Esophagus squamous epithelium (tissue), 5 donors: ENCODE data around the gene SAP25. TPM values are rescaled to one million over a fixed set of nuclear protein-coding genes. Genes with fewer than 3 reads are reported as not detected.

Experiments
- DNase-seq: peaks from one replicate; lab custom pipeline; 2025; lab: John Stamatoyannopoulos, UW
- H3K27ac ChIP-seq, 4 donors: fragments of 200-600 bp; sonication (generic); one replicate each; pipeline ENCODE4 v1.5.1; 2016 to 2019; ENCODE audit warnings: mild to moderate bottlenecking in 1 of 4
- H3K27me3 ChIP-seq, 4 donors: fragments of 200-600 bp; sonication (generic); 1 replicate in 3 of 4; 2 replicates in 1 of 4; pipeline versions ENCODE4 v1.5.1 to v1.6.0; 2017 to 2021; ENCODE audit warnings: antibody characterized with exemption in 1 of 4
- H3K36me3 ChIP-seq, 3 donors: fragments of 200-600 bp; sonication (generic); one replicate each; pipeline ENCODE4 v1.5.1; 2016 to 2019
- H3K4me1 ChIP-seq, 3 donors: fragments of 200-600 bp; sonication (generic); one replicate each; pipeline ENCODE4 v1.5.1; 2017 to 2019
- H3K4me3 ChIP-seq, 4 donors: fragments of 200-600 bp; sonication (generic); 1 replicate in 3 of 4; 2 replicates in 1 of 4; pipeline ENCODE4 v1.5.1; 2016 to 2019; ENCODE audit warnings: mild to moderate bottlenecking in 2 of 4, moderate library complexity in 1 of 4
- H3K9me3 ChIP-seq, 3 donors: fragments of 200-600 bp; sonication (generic); one replicate each; pipeline ENCODE4 v1.5.1; 2016 to 2019
- CTCF ChIP-seq, 6 experiments: fragments of 450-650 bp in 4 of 6; fragments of 200-600 bp in 2 of 6; sonication (generic) in 2 of 6; IDR thresholded peaks; one replicate each; pipeline ENCODE4 v1.5.1; 2016 to 2019; ENCODE audit warnings: antibody characterized with exemption in 6 of 6, mild to moderate bottlenecking in 4 of 6, moderate library complexity in 4 of 6
- POLR2A ChIP-seq, 4 donors: fragments of 450-650 bp; IDR thresholded peaks; one replicate each; pipeline ENCODE4 v1.6.1; 2017; ENCODE audit warnings: antibody characterized with exemption in 4 of 4, mild to moderate bottlenecking in 4 of 4, moderate library complexity in 3 of 4
- WGBS, 2 donors: methylation state at CpG; one replicate each; pipeline ENCODE4 v1.1.5; 2018; 5-methylcytosine and 5-hydroxymethylcytosine counted together
- intact Hi-C: fragments of 100-400 bp; cut with DNase I; formaldehyde crosslinking; loops from one replicate; pipeline ENCODE4 v1.15.0; 2022
- total RNA-seq, 4 donors: library from RNA; depleted of rRNA; stranded (reverse); fragments of >200 nt; gene quantifications; one replicate each; pipeline ENCODE4 v1.1.0, GENCODE V29; 2016
- donor health status: DM: yes; HTN: yes; CAD: no.

Gene SAP25
- total RNA-seq, 4 donors from 2014 or later: 0.38 to 1.8 TPM; not detected in 2

DNA sequence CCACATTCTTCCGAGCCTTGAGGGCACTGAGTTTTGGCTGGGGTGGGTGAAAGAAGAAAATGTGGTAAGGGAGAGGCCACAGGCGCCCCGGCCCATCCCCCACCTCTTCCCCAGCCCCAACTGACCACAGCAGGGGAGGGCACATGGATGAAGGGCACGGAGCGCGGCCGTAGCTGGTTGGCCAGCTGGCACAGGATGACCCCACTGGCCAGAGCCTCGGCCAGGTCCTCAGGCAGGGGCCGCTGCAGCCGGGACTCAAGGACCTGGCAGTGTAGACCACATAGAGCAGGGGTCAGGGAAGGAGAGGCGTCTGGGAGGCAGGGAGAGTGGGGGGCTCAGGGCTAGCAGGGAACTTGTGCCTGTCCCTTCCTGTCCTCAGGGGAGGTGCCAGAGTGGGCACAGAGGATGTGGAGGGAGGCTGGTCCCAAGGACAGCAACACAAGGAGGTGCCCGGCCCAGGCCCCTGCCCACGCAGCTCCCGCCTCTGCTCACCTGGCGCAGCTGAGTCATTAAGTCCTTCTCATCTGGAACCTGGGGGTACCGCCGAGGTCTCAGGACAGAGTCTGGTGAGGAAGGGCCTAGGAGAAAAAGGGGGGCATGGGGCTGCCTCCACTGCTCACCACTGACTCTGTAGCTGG is 2.2 kb upstream of the SAP25 start:
- intact Hi-C loops: no loop called here
- peaks cover 45 to 77% (median 53%) of the 10 kb centered on the region in 3 donors for H3K36me3 ChIP-seq

GRCh38 chr7:100575206-100575631 is 1.5 kb upstream of the SAP25 start:
- no peak for TF ChIP-seq POLR2A (IDR thresholded peaks at IDR 0.05)
- no peak for TF ChIP-seq CTCF (IDR thresholded peaks at IDR 0.05)
- Histone ChIP-seq H3K4me3 (no peak overlapping the region), H3K27me3 (peaks cover 0 to 12% (median 0%) of the 10 kb centered on the region in 4 donors), H3K4me1 (peaks cover 2 to 14% (median 8%) of the 10 kb centered on the region in 3 donors), H3K36me3 (peaks cover 45 to 72% (median 50%) of the 10 kb centered on the region in 3 donors), H3K9me3 (no peaks in the 10 kb centered on the region), H3K27ac (no peak overlapping the region)
- intact Hi-C loops: no loop called here
- 74 to 77% methylated on average over 8 to 10 of the region's 14 CpGs for WGBS, 2 donors
- DNase-seq: no peak

More for the DNA sequence above, 2.2 kb upstream of the SAP25 start:
- TF ChIP-seq CTCF (IDR thresholded peaks at IDR 0.05) (no peak), POLR2A (IDR thresholded peaks at IDR 0.05) (no peak)
- peaks cover 0 to 6% (median 0%) of the 10 kb centered on the region in 4 donors for H3K27me3 ChIP-seq
- no peak for DNase-seq
- H3K4me1 ChIP-seq: peaks cover 0 to 9% (median 2%) of the 10 kb centered on the region in 3 donors
- H3K27ac ChIP-seq: no peak overlapping the region
- no peaks in the 10 kb centered on the region for H3K9me3 ChIP-seq
- 89% methylated on average over 11 of the region's 17 CpGs; no CpG with 5 or more reads in 1 of the 2 donors for WGBS, 2 donors
- H3K4me3 ChIP-seq: no peak overlapping the region

- Histone ChIP-seq H3K4me3 (no peak overlapping the region), H3K27me3 (peaks cover 0 to 17% (median 0%) of the 10 kb centered on the region in 4 donors), H3K9me3 (no peaks in the 10 kb centered on the region), H3K27ac (no peak overlapping the region), H3K4me1 (peaks cover 8 to 20% (median 14%) of the 10 kb centered on the region in 3 donors), H3K36me3 (peaks cover 40 to 65% (median 44%) of the 10 kb centered on the region in 3 donors)
- TF ChIP-seq CTCF (IDR thresholded peaks at IDR 0.05): no peak
- no peak for TF ChIP-seq POLR2A (IDR thresholded peaks at IDR 0.05)
- intact Hi-C loops: no loop called here
- no peak for DNase-seq
- WGBS, 2 donors: 91 to 95% methylated on average over 29 to 31 of the region's 44 CpGs
These were observed 884 bp upstream of the SAP25 start for GRCh38 chr7:100574362-100575205.

- Histone ChIP-seq H3K27ac (no peak overlapping the region), H3K4me1 (peaks cover 12 to 35% (median 19%) of the 10 kb centered on the region in 3 donors), H3K36me3 (peaks cover 33 to 51% (median 35%) of the 10 kb centered on the region in 3 donors), H3K9me3 (no peaks in the 10 kb centered on the region), H3K4me3 (no peak overlapping the region), H3K27me3 (peaks cover 0 to 17% (median 0%) of the 10 kb centered on the region in 4 donors)
- WGBS, 2 donors: 90 to 100% methylated on average over 1 to 2 of the region's 30 CpGs
- intact Hi-C loops: no loop called here
- no peak for DNase-seq
- no peak for TF ChIP-seq POLR2A (IDR thresholded peaks at IDR 0.05)
- TF ChIP-seq CTCF (IDR thresholded peaks at IDR 0.05): no peak
These were observed 588 bp downstream of the SAP25 start for GRCh38 chr7:100572949-100573675.
